ENCODE data around the gene SYTL2. TPM values are rescaled to one million over a fixed set of nuclear protein-coding genes. Genes with fewer than 3 reads are reported as not detected.

The SYTL2 gene
- total RNA-seq, 1 experiment from 2014 or later = 16.8 TPM

GRCh38 chr11:85748455-85748891 lies 62.5 kb downstream of the SYTL2 start:
- DNase-seq (ENCODE audit: low spot score) = no peak
- in situ Hi-C loops (cut with HindIII; ENCODE audit: low sequenced_read_pairs) = no loop called here

GRCh38 chr11:85746670-85747069 lies 64.3 kb downstream of the SYTL2 start:
- DNase-seq (ENCODE audit: low spot score) = no peak
- in situ Hi-C loops (cut with HindIII; ENCODE audit: low sequenced_read_pairs) = no loop called here

GRCh38 chr11:85745626-85746025 lies 65.3 kb downstream of the SYTL2 start:
- in situ Hi-C loops (cut with HindIII; ENCODE audit: low sequenced_read_pairs) = no loop called here
- no peak for DNase-seq (ENCODE audit: low spot score)

GRCh38 chr11:85742873-85743275 lies 68.1 kb downstream of the SYTL2 start:
- no peak for DNase-seq (ENCODE audit: low spot score)
- in situ Hi-C loops (cut with HindIII; ENCODE audit: low sequenced_read_pairs) = no loop called here

GRCh38 chr11:85742348-85742747 lies 68.6 kb downstream of the SYTL2 start:
- in situ Hi-C loops (cut with HindIII; ENCODE audit: low sequenced_read_pairs) = no loop called here
- DNase-seq (ENCODE audit: low spot score) = no peak

GRCh38 chr11:85740481-85741400 lies 70.2 kb downstream of the SYTL2 start:
- DNase-seq (ENCODE audit: low spot score) = no peak
- in situ Hi-C loops (cut with HindIII; ENCODE audit: low sequenced_read_pairs) = no loop called here

GRCh38 chr11:85737738-85738137 lies 73.2 kb downstream of the SYTL2 start:
- DNase-seq (ENCODE audit: low spot score) = no peak
- in situ Hi-C loops (cut with HindIII; ENCODE audit: low sequenced_read_pairs) = no loop called here

- in situ Hi-C loops (cut with HindIII; ENCODE audit: low sequenced_read_pairs) = no loop called here
- DNase-seq (ENCODE audit: low spot score) = no peak
Measured at GRCh38 chr11:85735876-85736460, 75.0 kb downstream of the SYTL2 start.

- in situ Hi-C loops (cut with HindIII; ENCODE audit: low sequenced_read_pairs) = no loop called here
- no peak for DNase-seq (ENCODE audit: low spot score)
Measured at GRCh38 chr11:85732965-85733364, 78.0 kb downstream of the SYTL2 start.

- no peak for DNase-seq (ENCODE audit: low spot score)
- in situ Hi-C loops (cut with HindIII; ENCODE audit: low sequenced_read_pairs) = no loop called here
Measured at GRCh38 chr11:85726381-85726780, 84.6 kb downstream of the SYTL2 start.

GRCh38 chr11:85725510-85726258 lies 85.3 kb downstream of the SYTL2 start:
- no peak for DNase-seq (ENCODE audit: low spot score)
- in situ Hi-C loops (cut with HindIII; ENCODE audit: low sequenced_read_pairs) = no loop called here

- in situ Hi-C loops (cut with HindIII; ENCODE audit: low sequenced_read_pairs) = no loop called here
- DNase-seq (ENCODE audit: low spot score) = no peak
Measured at GRCh38 chr11:85724748-85725465, 86.0 kb downstream of the SYTL2 start.

GRCh38 chr11:85723088-85723487 lies 87.9 kb downstream of the SYTL2 start:
- in situ Hi-C loops (cut with HindIII; ENCODE audit: low sequenced_read_pairs) = no loop called here
- no peak for DNase-seq (ENCODE audit: low spot score)

- no peak for DNase-seq (ENCODE audit: low spot score)
- in situ Hi-C loops (cut with HindIII; ENCODE audit: low sequenced_read_pairs) = no loop called here
Measured at GRCh38 chr11:85721191-85721590, 89.8 kb downstream of the SYTL2 start.

- in situ Hi-C loops (cut with HindIII; ENCODE audit: low sequenced_read_pairs) = no loop called here
- peak; percentile 87 for DNase-seq (ENCODE audit: low spot score)
Measured at GRCh38 chr11:85718991-85719807, 91.7 kb downstream of the SYTL2 start.

GRCh38 chr11:85718126-85718943 lies 92.6 kb downstream of the SYTL2 start:
- in situ Hi-C loops (cut with HindIII; ENCODE audit: low sequenced_read_pairs) = no loop called here
- peak; percentile 59 for DNase-seq (ENCODE audit: low spot score)

GRCh38 chr11:85717429-85717828 lies 93.5 kb downstream of the SYTL2 start:
- peak; percentile 53 for DNase-seq (ENCODE audit: low spot score)
- in situ Hi-C loops (cut with HindIII; ENCODE audit: low sequenced_read_pairs) = no loop called here

GRCh38 chr11:85712953-85713352 lies 98.0 kb downstream of the SYTL2 start:
- no peak for DNase-seq (ENCODE audit: low spot score)
- in situ Hi-C loops (cut with HindIII; ENCODE audit: low sequenced_read_pairs) = no loop called here
